Endodermal cell (in vitro differentiated cells): ENCODE data around the gene EDEM3. TPM values are rescaled to one million over a fixed set of nuclear protein-coding genes. Genes with fewer than 3 reads are reported as not detected.

ENCODE experiments used
- DNase-seq: peaks from one replicate; pipeline ENCODE4 v3.0.0-alpha.2; 2017
- H3K27ac ChIP-seq: 2 replicates; pipeline ENCODE4 v1.5.1; 2013; ENCODE audit warnings: mild to moderate bottlenecking, low read depth, low read length, moderate library complexity
- H3K27me3 ChIP-seq: 2 replicates; pipeline ENCODE4 v1.6.1; 2013; ENCODE audit warnings: mild to moderate bottlenecking, low read length, moderate library complexity; ENCODE audit not compliant: insufficient read depth, control insufficient read depth, poor library complexity, severe bottlenecking
- H3K36me3 ChIP-seq: 2 replicates; pipeline ENCODE4 v1.7.0; 2013; ENCODE audit warnings: mild to moderate bottlenecking, low read length, moderate library complexity; ENCODE audit not compliant: control insufficient read depth, insufficient read depth
- H3K4me1 ChIP-seq: one replicate; pipeline ENCODE4 v1.7.0; 2013; ENCODE audit warnings: low read length; ENCODE audit not compliant: control insufficient read depth, insufficient read depth
- H3K4me3 ChIP-seq: 2 replicates; pipeline ENCODE4 v1.5.1; 2013; ENCODE audit warnings: mild to moderate bottlenecking, low read length, moderate library complexity
- H3K9ac ChIP-seq: 2 replicates; pipeline ENCODE4 v1.6.1; 2013; ENCODE audit warnings: mild to moderate bottlenecking, low read length, moderate library complexity; ENCODE audit not compliant: poor library complexity, severe bottlenecking; ENCODE audit errors: extremely low read depth
- H3K9me3 ChIP-seq: 2 replicates; pipeline ENCODE4 v1.6.1; 2013; ENCODE audit warnings: mild to moderate bottlenecking, low read length, moderate library complexity; ENCODE audit not compliant: control insufficient read depth
- H3K27ac Mint-ChIP-seq: 2 replicates; pipeline ENCODE4 v1.8.0; 2020; ENCODE audit warnings: mixed read lengths
- H3K27me3 Mint-ChIP-seq: 2 replicates; pipeline ENCODE4 v1.8.0; 2021; ENCODE audit warnings: mild to moderate bottlenecking, mixed read lengths; ENCODE audit not compliant: insufficient read depth
- H3K36me3 Mint-ChIP-seq: 2 replicates; pipeline ENCODE4 v1.8.0; 2020; ENCODE audit warnings: low read depth, mixed read lengths
- H3K4me1 Mint-ChIP-seq: 2 replicates; pipeline ENCODE4 v1.8.0; 2020; ENCODE audit warnings: mixed read lengths
- H3K4me3 Mint-ChIP-seq: 2 replicates; pipeline ENCODE4 v1.8.0; 2020; ENCODE audit warnings: mild to moderate bottlenecking, moderate library complexity, mixed read lengths
- H3K9me3 Mint-ChIP-seq: 2 replicates; pipeline ENCODE4 v1.8.0; 2020; ENCODE audit warnings: mild to moderate bottlenecking, mixed read lengths
- WGBS, 2 experiments: methylation state at CpG; one replicate each; pipeline versions ENCODE4 v1.1.5 to v1.1.7; 2013; ENCODE audit warnings: missing lambda C conversion rate in 2 of 2, mixed read lengths in 1 of 2; ENCODE audit not compliant: insufficient coverage in 1 of 2, insufficient read length in 1 of 2; 5-methylcytosine and 5-hydroxymethylcytosine counted together
- total RNA-seq, 2 donors: library from RNA; stranded (reverse); fragmentation: NEBNext Ultra II Directional in 1 of 2; extraction: Animal tissue kit (Norgen Biotek cat#: 25700) in 1 of 2; gene quantifications; 2 replicates in 1 of 2; 3 replicates in 1 of 2; pipeline ENCODE4 v1.2.1, GENCODE V29; 2021
- TF ChIP-seq, protein P1 (sequence below): fragments of 200-600 bp; sonication (generic); conservative IDR thresholded peaks from 2 replicates; pipeline ENCODE4 v1.5.0; 2021; ENCODE audit warnings: antibody characterized with exemption, mild to moderate bottlenecking

The EDEM3 gene
- total RNA-seq, 2 donors from 2014 or later: 17.0 to 22.0 TPM

DNA sequence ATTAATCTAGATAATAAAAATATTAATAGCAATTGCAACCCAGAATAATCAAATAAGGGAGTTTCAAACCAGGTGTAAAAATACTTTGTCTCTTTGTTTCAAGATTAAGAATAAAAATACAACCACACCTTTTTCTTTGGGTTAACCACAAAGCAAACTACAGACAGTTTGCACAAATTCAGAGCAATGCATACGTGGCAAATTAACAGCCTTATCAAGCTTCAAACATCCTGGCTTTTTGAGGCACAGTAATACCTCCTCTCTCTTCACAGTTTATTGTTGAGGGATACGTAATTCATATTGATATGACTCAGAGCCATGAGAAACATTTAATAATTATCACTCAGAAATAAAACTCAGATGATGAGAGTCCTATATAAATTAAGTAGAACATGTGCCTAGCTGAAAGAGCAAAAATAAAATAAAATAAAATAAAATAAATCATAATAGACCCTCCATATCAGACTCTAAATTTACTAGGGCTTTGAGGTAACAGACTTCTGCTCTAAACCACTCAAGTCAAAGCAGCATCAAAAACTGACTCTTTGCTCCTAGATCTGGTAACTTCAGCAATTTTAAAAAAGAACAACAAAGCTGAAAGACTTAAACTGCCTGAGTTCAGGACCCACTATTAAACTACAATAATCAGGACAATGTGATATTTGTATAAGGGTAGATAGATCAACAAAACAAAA, 11.4 kb downstream of the EDEM3 start:
- Histone ChIP-seq H3K9ac (no peak overlapping the region), H3K36me3 (no peaks in the 10 kb centered on the region), H3K4me1 (no peaks in the 10 kb centered on the region), H3K27ac (no peak overlapping the region), H3K27me3 (no peaks in the 10 kb centered on the region), H3K9me3 (no peaks in the 10 kb centered on the region), H3K4me3 (no peak overlapping the region)
- H3K27me3 Mint-ChIP-seq: no peaks in the 10 kb centered on the region
- 88 to 90% methylated on average over 1 to 2 of the region's 2 CpGs for WGBS, 2 experiments
- H3K27ac Mint-ChIP-seq: no peak overlapping the region
- DNase-seq: no peak
- no peak overlapping the region for H3K4me3 Mint-ChIP-seq
- no peaks in the 10 kb centered on the region for H3K36me3 Mint-ChIP-seq
- H3K4me1 Mint-ChIP-seq: peaks cover 18% of the 10 kb centered on the region
- TF ChIP-seq, protein P1, sequence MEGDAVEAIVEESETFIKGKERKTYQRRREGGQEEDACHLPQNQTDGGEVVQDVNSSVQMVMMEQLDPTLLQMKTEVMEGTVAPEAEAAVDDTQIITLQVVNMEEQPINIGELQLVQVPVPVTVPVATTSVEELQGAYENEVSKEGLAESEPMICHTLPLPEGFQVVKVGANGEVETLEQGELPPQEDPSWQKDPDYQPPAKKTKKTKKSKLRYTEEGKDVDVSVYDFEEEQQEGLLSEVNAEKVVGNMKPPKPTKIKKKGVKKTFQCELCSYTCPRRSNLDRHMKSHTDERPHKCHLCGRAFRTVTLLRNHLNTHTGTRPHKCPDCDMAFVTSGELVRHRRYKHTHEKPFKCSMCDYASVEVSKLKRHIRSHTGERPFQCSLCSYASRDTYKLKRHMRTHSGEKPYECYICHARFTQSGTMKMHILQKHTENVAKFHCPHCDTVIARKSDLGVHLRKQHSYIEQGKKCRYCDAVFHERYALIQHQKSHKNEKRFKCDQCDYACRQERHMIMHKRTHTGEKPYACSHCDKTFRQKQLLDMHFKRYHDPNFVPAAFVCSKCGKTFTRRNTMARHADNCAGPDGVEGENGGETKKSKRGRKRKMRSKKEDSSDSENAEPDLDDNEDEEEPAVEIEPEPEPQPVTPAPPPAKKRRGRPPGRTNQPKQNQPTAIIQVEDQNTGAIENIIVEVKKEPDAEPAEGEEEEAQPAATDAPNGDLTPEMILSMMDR: no peak
- no peaks in the 10 kb centered on the region for H3K9me3 Mint-ChIP-seq

DNA sequence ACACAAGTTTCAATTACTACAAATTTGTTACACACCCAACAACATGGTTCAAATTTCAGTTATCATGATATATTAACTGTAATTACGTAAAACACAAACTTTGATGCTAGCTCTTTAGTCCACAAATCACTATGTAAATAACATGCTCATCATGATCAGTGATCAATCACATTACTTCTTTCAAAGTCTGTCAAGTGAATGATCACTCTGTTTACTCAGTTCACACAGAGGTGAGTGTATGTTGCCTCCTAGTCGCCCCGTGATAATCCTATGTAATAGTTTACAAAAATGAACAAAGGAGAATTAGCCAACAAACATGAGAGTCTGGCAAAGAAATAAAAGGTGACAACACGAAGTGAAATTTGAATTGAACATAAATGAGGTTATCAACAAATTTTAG, 14.3 kb downstream of the EDEM3 start:
- H3K4me3 Mint-ChIP-seq: no peak overlapping the region
- no peaks in the 10 kb centered on the region for H3K9me3 Mint-ChIP-seq
- peaks cover 8% of the 10 kb centered on the region for H3K4me1 Mint-ChIP-seq
- Histone ChIP-seq H3K27ac (no peak overlapping the region), H3K9ac (no peak overlapping the region), H3K27me3 (no peaks in the 10 kb centered on the region), H3K4me1 (no peaks in the 10 kb centered on the region), H3K36me3 (peaks cover 3% of the 10 kb centered on the region), H3K4me3 (no peak overlapping the region), H3K9me3 (no peaks in the 10 kb centered on the region)
- H3K27me3 Mint-ChIP-seq: no peaks in the 10 kb centered on the region
- H3K27ac Mint-ChIP-seq: no peak overlapping the region
- H3K36me3 Mint-ChIP-seq: no peaks in the 10 kb centered on the region
- TF ChIP-seq, protein P1: no peak
- 77 to 80% methylated on average over 4 of the region's 4 CpGs for WGBS, 2 experiments
- DNase-seq: no peak

DNA sequence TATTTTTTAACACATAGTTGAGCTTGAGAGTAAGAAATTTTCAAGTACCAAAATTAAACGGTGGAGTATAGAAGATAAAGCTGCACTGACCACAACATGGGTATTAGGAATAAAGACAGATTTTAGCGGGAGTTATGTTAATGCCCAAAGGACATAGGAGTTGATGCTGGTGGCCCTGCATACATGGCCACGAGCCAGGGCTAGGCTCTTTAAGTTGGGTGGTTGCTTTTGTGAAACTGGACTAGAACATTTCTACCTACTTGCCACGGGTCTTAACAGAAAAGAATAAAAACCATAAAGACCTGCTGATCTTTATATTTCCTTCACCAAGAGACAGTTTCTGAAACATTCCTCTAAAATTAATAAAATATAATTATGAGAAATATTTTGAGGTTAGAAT, 14.9 kb downstream of the EDEM3 start:
- H3K36me3 ChIP-seq: peaks cover 8% of the 10 kb centered on the region
- DNase-seq: no peak
- Mint-ChIP-seq H3K4me1 (peaks cover 8% of the 10 kb centered on the region), H3K4me3 (no peak overlapping the region), H3K9me3 (no peaks in the 10 kb centered on the region), H3K27me3 (no peaks in the 10 kb centered on the region), H3K36me3 (no peaks in the 10 kb centered on the region), H3K27ac (no peak overlapping the region)
- WGBS, 2 experiments: 100% methylated on average over 1 to 4 of the region's 4 CpGs
- no peaks in the 10 kb centered on the region for H3K27me3 ChIP-seq
- H3K4me1 ChIP-seq: no peaks in the 10 kb centered on the region
- H3K27ac ChIP-seq: no peak overlapping the region
- TF ChIP-seq, protein P1: no peak
- no peak overlapping the region for H3K9ac ChIP-seq
- H3K4me3 ChIP-seq: no peak overlapping the region
- no peaks in the 10 kb centered on the region for H3K9me3 ChIP-seq
